ENCODE data around the gene AGFG2. TPM values are rescaled to one million over a fixed set of nuclear protein-coding genes. Genes with fewer than 3 reads are reported as not detected.

AGFG2 gene
- total and polyA plus RNA-seq, 2 of the 13 experiments (the other 11 are each of a cell fraction or from before 2014, with no cell fraction given) = 125 to 132 TPM

DNA sequence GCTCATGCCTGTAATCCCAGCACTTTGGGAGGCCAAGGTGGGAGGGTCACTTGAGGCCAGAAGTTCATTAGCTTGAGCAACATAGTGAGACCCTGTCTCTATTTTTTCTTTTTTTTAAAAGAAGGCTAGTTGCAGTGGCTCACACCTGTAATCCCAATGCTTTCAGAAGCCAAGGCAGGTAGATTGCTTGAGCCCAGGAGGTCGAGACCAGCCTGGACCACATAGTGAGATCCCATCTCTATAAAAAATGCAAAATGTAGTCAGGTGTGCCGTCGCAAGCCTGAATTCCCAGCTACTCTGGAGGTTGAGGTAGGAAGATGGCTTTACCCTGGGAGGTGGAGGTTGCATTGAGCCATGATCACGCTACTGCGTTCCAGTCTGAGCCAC, 47.8 kb upstream of the AGFG2 start:
- in situ Hi-C loops (cut with HindIII; ENCODE audit: extremely low pct_ligation_motif_present, low pct_unique_long_range_greater_than_20kb) (no loop called here), intact Hi-C loops (cut with micrococcal nuclease; ENCODE audit: unreplicated experiment) (no loop called here)
- 53% methylated on average over 5 of the region's 5 CpGs for WGBS (ENCODE audit: low lambda C conversion rate)

DNA sequence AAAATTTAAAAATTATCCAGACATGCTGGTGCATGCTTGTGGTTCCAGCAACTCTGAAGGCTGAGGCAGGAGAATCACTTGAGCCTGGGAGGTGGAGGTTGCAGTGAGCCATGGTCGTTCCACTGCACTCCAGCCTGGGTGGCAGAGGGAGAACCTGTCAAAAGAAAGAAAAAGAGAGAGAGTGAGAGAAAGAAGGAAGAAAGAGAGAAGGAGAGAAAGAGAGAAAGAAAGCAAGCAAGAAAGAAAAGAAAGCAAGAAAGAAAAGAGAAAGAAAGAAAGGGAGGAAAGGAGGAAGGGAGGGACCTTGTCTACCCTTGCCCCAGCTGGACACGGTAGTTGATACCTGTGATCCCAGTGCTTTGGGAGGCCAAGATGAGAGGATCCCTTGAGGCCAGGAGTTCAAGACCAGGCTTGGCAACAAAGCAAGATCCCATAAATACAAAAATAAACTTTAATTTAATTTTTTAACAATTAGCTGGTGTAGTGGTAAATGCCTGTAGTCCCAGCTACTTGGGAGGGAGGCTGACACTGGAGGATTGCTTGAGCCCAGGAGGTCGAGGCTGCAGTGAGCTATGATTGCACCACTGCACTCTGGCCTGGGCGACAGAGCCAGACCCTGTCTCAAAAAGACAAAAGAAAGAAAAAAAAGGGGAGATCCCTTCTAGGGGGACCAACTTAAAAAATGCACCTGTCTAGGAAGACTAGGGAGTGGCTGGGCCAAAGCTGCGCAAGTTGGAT, 46.1 kb upstream of the AGFG2 start:
- DNase-seq (ENCODE audit: low spot score) (no peak), FAIRE-seq (no peak), ATAC-seq (no peak; the same call in 2 of the 3 replicates)
- Histone ChIP-seq H2AFZ (ENCODE audit: low read length) (no peak overlapping the region), H3K4me3 (replicated peaks in 1 of 3; ENCODE audit: insufficient read depth in 1 of 3, low read depth in 2 of 3, low read length in 3 of 3) (peak overlapping the region; percentile 42 to 76 (median 54); a peak in 5 of 6 replicates), H4K20me1 (ENCODE audit: insufficient read depth, low read length) (no peaks in the 10 kb centered on the region), H3K4me1 (ENCODE audit: insufficient read depth, low read length) (peaks cover 38% of the 10 kb centered on the region), H3K79me2 (ENCODE audit: insufficient read depth, low read length) (no peaks in the 10 kb centered on the region), H3K9ac (ENCODE audit: insufficient read depth, low read depth, low read length) (0 out of 2 replicates have a peak overlapping the region, but pooled peaks have one; percentile 43), H3K27ac (ENCODE audit: extremely low read length, insufficient read depth, low read length) (no peak overlapping the region), H3K9me3 (ENCODE audit: low read length) (no peaks in the 10 kb centered on the region), H3K4me2 (ENCODE audit: low read depth, low read length) (peak overlapping the region; percentile 95), H3K27me3 (ENCODE audit: control insufficient read depth in 1 of 2, insufficient read depth in 2 of 2, low read length in 2 of 2) (peaks cover 1 to 7% of the 10 kb centered on the region in 2 experiments; a peak in 4 of 5 replicates), H3K36me3 (replicated peaks in 1 of 2; ENCODE audit: control insufficient read depth in 1 of 2, insufficient read depth in 2 of 2, low read length in 2 of 2) (no peaks in the 10 kb centered on the region)
- BruUV-seq (replicated peaks) = no TSS peak
- 0 out of 2 replicates have a peak, but pooled peaks have one; percentile 69 for TF ChIP-seq NAIF1 (CRISPR knock-in tag; IDR thresholded peaks at IDR 0.05; ENCODE audit: borderline replicate concordance)
- TF ChIP-seq, protein P1, sequence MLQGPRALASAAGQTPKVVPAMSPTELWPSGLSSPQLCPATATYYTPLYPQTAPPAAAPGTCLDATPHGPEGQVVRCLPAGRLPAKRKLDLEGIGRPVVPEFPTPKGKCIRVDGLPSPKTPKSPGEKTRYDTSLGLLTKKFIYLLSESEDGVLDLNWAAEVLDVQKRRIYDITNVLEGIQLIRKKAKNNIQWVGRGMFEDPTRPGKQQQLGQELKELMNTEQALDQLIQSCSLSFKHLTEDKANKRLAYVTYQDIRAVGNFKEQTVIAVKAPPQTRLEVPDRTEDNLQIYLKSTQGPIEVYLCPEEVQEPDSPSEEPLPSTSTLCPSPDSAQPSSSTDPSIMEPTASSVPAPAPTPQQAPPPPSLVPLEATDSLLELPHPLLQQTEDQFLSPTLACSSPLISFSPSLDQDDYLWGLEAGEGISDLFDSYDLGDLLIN (CRISPR knock-in tag; IDR thresholded peaks at IDR 0.05; ENCODE audit: borderline replicate concordance) = no peak
- no peak for TF ChIP-seq ZFP37 (CRISPR knock-in tag; IDR thresholded peaks at IDR 0.05; ENCODE audit: borderline replicate concordance)
- peak; percentile 91 for TF ChIP-seq ZNF3 (CRISPR knock-in tag; IDR thresholded peaks at IDR 0.05)
- TF ChIP-seq, protein P2, sequence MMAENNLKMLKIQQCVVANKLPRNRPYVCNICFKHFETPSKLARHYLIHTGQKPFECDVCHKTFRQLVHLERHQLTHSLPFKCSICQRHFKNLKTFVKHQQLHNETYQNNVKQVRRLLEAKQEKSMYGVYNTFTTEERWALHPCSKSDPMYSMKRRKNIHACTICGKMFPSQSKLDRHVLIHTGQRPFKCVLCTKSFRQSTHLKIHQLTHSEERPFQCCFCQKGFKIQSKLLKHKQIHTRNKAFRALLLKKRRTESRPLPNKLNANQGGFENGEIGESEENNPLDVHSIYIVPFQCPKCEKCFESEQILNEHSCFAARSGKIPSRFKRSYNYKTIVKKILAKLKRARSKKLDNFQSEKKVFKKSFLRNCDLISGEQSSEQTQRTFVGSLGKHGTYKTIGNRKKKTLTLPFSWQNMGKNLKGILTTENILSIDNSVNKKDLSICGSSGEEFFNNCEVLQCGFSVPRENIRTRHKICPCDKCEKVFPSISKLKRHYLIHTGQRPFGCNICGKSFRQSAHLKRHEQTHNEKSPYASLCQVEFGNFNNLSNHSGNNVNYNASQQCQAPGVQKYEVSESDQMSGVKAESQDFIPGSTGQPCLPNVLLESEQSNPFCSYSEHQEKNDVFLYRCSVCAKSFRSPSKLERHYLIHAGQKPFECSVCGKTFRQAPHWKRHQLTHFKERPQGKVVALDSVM (CRISPR knock-in tag; IDR thresholded peaks at IDR 0.05) = peak; percentile 95
- TF ChIP-seq ZNF557 (CRISPR knock-in tag; IDR thresholded peaks at IDR 0.05) = no peak
- TF ChIP-seq, protein P3, sequence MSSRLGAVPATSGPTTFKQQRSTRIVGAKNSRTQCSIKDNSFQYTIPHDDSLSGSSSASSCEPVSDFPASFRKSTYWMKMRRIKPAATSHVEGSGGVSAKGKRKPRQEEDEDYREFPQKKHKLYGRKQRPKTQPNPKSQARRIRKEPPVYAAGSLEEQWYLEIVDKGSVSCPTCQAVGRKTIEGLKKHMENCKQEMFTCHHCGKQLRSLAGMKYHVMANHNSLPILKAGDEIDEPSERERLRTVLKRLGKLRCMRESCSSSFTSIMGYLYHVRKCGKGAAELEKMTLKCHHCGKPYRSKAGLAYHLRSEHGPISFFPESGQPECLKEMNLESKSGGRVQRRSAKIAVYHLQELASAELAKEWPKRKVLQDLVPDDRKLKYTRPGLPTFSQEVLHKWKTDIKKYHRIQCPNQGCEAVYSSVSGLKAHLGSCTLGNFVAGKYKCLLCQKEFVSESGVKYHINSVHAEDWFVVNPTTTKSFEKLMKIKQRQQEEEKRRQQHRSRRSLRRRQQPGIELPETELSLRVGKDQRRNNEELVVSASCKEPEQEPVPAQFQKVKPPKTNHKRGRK (CRISPR knock-in tag; IDR thresholded peaks at IDR 0.05) = peak; percentile 87
- peak; percentile 37; the same call in 1 of the 2 replicates for TF ChIP-seq ZMYM3 (CRISPR knock-in tag; IDR thresholded peaks at IDR 0.05)
- CTCF ChIA-PET (ENCODE audit: low intra/inter-chr PET ratio, low total read pairs) = interaction anchor here (1.0 to 1.1 kb wide), 2 partner anchors 9 to 67 kb away, joined by 3 to 4 read pairs; partner anchors contain the start of gene NYAP1
- 37% methylated on average over 5 of the region's 5 CpGs for WGBS (ENCODE audit: low lambda C conversion rate)
- intact Hi-C loops (cut with micrococcal nuclease; ENCODE audit: unreplicated experiment) = loop anchor here (1.0 to 2.0 kb wide), 2 partner anchors 52 to 66 kb away; no protein-coding TSS in a partner anchor
- in situ Hi-C loops (cut with HindIII; ENCODE audit: extremely low pct_ligation_motif_present, low pct_unique_long_range_greater_than_20kb) = no loop called here
- POLR2A ChIA-PET = interaction anchor here (0.9 to 1.5 kb wide), 5 partner anchors 13 to 93 kb away, joined by 3 to 4 read pairs (median 3); partner anchors contain the start of genes AGFG2, FBXO24, LRCH4 and ZCWPW1

More for the DNA sequence above, 47.8 kb upstream of the AGFG2 start:
- ATAC-seq = no peak
- Histone ChIP-seq H3K4me1 (ENCODE audit: insufficient read depth, low read length) (peaks cover 53% of the 10 kb centered on the region), H3K9ac (ENCODE audit: insufficient read depth, low read depth, low read length) (no peak overlapping the region), H3K79me2 (ENCODE audit: insufficient read depth, low read length) (no peaks in the 10 kb centered on the region), H2AFZ (ENCODE audit: low read length) (no peak overlapping the region), H4K20me1 (ENCODE audit: insufficient read depth, low read length) (no peaks in the 10 kb centered on the region), H3K27ac (ENCODE audit: extremely low read length, insufficient read depth, low read length) (no peak overlapping the region), H3K4me2 (ENCODE audit: low read depth, low read length) (no peak overlapping the region), H3K9me3 (ENCODE audit: low read length) (no peaks in the 10 kb centered on the region), H3K4me3 (replicated peaks in 1 of 3; ENCODE audit: insufficient read depth in 1 of 3, low read depth in 2 of 3, low read length in 3 of 3) (no peak overlapping the region), H3K27me3 (ENCODE audit: control insufficient read depth in 1 of 2, insufficient read depth in 2 of 2, low read length in 2 of 2) (peaks cover 1 to 17% of the 10 kb centered on the region in 2 experiments; a peak in 4 of 5 replicates), H3K36me3 (replicated peaks in 1 of 2; ENCODE audit: control insufficient read depth in 1 of 2, insufficient read depth in 2 of 2, low read length in 2 of 2) (no peaks in the 10 kb centered on the region)
- TF ChIP-seq ZNF121 (CRISPR knock-in tag; IDR thresholded peaks at IDR 0.05) (peak; percentile 58; the same call in 1 of the 2 replicates), SOX13 (IDR thresholded peaks at IDR 0.05) (no peak), SOX13 (CRISPR knock-in tag; conservative IDR thresholded peaks at IDR 0.05 in 1 of 2, IDR thresholded peaks at IDR 0.05 in 1 of 2) (no peak)
- no peak for FAIRE-seq
- no peak for DNase-seq (ENCODE audit: low spot score)
- BruUV-seq (replicated peaks) = no TSS peak
- CTCF ChIA-PET (ENCODE audit: low intra/inter-chr PET ratio, low total read pairs) = interaction anchor here (1.2 kb wide), 1 partner anchor 68 kb away, joined by 3 read pairs; no protein-coding TSS in a partner anchor
- POLR2A ChIA-PET = no interaction called here
